K562 (cell line): ENCODE measurements around the gene CHCHD6. TPM values are rescaled to one million over a fixed set of nuclear protein-coding genes. Genes with fewer than 3 reads are reported as not detected.

Experiments
- E2F6 ChIP-seq, 2 experiments: IDR thresholded peaks; 2 replicates each; pipeline ENCODE4 v1.6.1; 2011; ENCODE audit warnings: borderline replicate concordance in 1 of 2, control low read depth in 1 of 2, low read depth in 1 of 2, low read length in 1 of 2, mild to moderate bottlenecking in 1 of 2, mixed read lengths in 1 of 2, moderate library complexity in 1 of 2; ENCODE audit not compliant: insufficient read depth in 1 of 2, insufficient read length in 1 of 2, poor library complexity in 1 of 2, severe bottlenecking in 1 of 2; ENCODE audit errors: extremely low read depth in 1 of 2
- HOMEZ ChIP-seq: fragments of 250-450 bp; sonication (Bioruptor Pico); IDR thresholded peaks from 2 replicates; pipeline ENCODE4 v1.4.0; 2020; ENCODE audit warnings: mild to moderate bottlenecking, moderate library complexity
- L3MBTL2 ChIP-seq: fragments of 450-650 bp; IDR thresholded peaks from 2 replicates; pipeline ENCODE4 v1.6.1; 2016; ENCODE audit warnings: mild to moderate bottlenecking, moderate library complexity
- MAZ ChIP-seq, 2 experiments: fragments of 450-650 bp in 1 of 2; sonication (generic) in 1 of 2; formaldehyde crosslinking; IDR thresholded peaks in 1 of 2; conservative IDR thresholded peaks in 1 of 2; 2 replicates each; pipeline versions ENCODE4 v1.4.0 to v1.5.0; 2020; ENCODE audit warnings: mild to moderate bottlenecking in 1 of 2, missing genetic modification reagents in 1 of 2
- SMC3 ChIP-seq: conservative IDR thresholded peaks from 2 replicates; pipeline ENCODE4 v1.6.1; 2011; ENCODE audit warnings: low read depth, low read length, improper control_type of control experiment; ENCODE audit not compliant: insufficient read depth
- polyA plus RNA-seq, 8 experiments: library from polyadenylated mRNA; depleted of rRNA in 4 of 8; stranded (reverse) in 5 of 8; unstranded in 3 of 8; fragments of >200 nt; fragmentation: Nextera tagmentation in 2 of 8; fragmentation: Illumina TruSeq in 1 of 8; extraction: Ambion mirVana in 2 of 8; extraction: Trizol in 1 of 8; gene quantifications; 2 replicates each; pipeline versions ENCODE4 v1.2.1 to v1.2.3, GENCODE V29; 2011 to 2014; ENCODE audit warnings: inconsistent platforms in 1 of 8, missing spikeins in 1 of 8
- total RNA-seq, 7 experiments: library from RNA; depleted of rRNA in 6 of 7; stranded (reverse); fragments of >200 nt in 6 of 7; fragmentation: Illumina TruSeq in 2 of 7; extraction: Trizol in 2 of 7; gene quantifications; 2 replicates each; pipeline versions ENCODE4 v1.2.1 to v1.2.3, GENCODE V29; 2011 to 2021; ENCODE audit warnings: low replicate concordance in 1 of 7
- TF ChIP-seq, protein P1 (sequence below): sonication (generic); formaldehyde crosslinking; IDR thresholded peaks from 2 replicates; pipeline ENCODE4 v1.9.0; 2022; ENCODE audit warnings: mild to moderate bottlenecking, missing genetic modification reagents
- TF ChIP-seq, protein P2 (sequence below): fragments of 450-650 bp; formaldehyde crosslinking; IDR thresholded peaks from 2 replicates; pipeline ENCODE4 v1.4.0; 2020; ENCODE audit warnings: mild to moderate bottlenecking, moderate library complexity

CHCHD6 gene
- total and polyA plus RNA-seq, 9 of the 15 experiments (the other 6 are each of a cell fraction or from before 2014, with no cell fraction given) = 4.6 to 18.6 (median 10.9) TPM

DNA sequence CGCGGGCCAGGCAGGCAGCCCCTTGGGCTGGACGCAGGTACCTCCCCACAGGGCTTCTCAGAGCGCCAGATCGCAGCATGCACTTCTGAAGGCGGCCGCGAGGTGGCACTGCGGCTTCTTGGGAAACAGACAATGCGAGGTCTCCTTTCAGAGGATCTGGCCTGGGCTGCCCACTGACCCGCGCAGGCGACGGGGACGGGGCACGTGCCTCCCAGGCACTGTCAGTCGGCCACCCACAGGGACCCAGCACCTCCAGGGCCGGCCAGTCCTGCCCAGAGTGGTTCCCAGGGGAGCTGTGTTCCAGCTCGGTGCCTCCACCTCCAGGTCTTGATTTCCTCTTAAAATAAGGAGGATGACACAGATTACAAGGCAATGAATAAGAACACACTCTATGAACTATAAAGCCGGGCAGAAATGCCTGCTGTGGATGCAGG is 24.7 kb upstream of the CHCHD6 start (continued):
- TF ChIP-seq, protein P1, sequence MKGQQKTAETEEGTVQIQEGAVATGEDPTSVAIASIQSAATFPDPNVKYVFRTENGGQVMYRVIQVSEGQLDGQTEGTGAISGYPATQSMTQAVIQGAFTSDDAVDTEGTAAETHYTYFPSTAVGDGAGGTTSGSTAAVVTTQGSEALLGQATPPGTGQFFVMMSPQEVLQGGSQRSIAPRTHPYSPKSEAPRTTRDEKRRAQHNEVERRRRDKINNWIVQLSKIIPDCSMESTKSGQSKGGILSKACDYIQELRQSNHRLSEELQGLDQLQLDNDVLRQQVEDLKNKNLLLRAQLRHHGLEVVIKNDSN (CRISPR knock-in tag) = 0 out of 2 replicates have a peak, but pooled peaks have one; percentile 9
- TF ChIP-seq SMC3 = peak; percentile 79
- peak in 1 of 2 experiments; percentile 54 for TF ChIP-seq E2F6 (IDR thresholded peaks at IDR 0.05; ENCODE audit: borderline replicate concordance in 1 of 2, extremely low read depth in 1 of 2, insufficient read depth in 1 of 2, insufficient read length in 1 of 2, low read depth in 1 of 2, low read length in 1 of 2, poor library complexity in 1 of 2, severe bottlenecking in 1 of 2)
- TF ChIP-seq, protein P2, sequence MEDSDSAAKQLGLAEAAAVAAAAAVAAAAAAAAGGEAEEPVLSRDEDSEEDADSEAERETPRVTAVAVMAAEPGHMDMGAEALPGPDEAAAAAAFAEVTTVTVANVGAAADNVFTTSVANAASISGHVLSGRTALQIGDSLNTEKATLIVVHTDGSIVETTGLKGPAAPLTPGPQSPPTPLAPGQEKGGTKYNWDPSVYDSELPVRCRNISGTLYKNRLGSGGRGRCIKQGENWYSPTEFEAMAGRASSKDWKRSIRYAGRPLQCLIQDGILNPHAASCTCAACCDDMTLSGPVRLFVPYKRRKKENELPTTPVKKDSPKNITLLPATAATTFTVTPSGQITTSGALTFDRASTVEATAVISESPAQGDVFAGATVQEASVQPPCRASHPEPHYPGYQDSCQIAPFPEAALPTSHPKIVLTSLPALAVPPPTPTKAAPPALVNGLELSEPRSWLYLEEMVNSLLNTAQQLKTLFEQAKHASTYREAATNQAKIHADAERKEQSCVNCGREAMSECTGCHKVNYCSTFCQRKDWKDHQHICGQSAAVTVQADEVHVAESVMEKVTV (CRISPR knock-in tag) = peak; percentile 30; the same call in 1 of the 2 replicates
- peak; percentile 34; the same call in 1 of the 2 replicates for TF ChIP-seq L3MBTL2
- TF ChIP-seq HOMEZ (CRISPR knock-in tag) = no peak
- TF ChIP-seq MAZ (CRISPR knock-in tag; conservative IDR thresholded peaks at IDR 0.05 in 1 of 2, IDR thresholded peaks at IDR 0.05 in 1 of 2) = no peak
- TF ChIP-seq, all 486 proteins: peak for 13
